Measurements from ENCODE around the gene SORCS2.

GRCh38 chr4:7208509-7209451 is 16.4 kb downstream of the SORCS2 start:
- TF ChIP-seq CTCF (conservative IDR thresholded peaks at IDR 0.05; ENCODE audit: low read length) (no peak), EZH2phosphoT487 (IDR thresholded peaks at IDR 0.05; ENCODE audit: borderline replicate concordance, low read depth, low read length) (no peak)

All from OCI-LY7 (cell line).